HEK293 (cell line): Measurements from ENCODE around the gene PLS1.

Experiments used
- IKZF3 ChIP-seq: fragments of 450-650 bp; IDR thresholded peaks from 2 replicates; pipeline ENCODE4 v1.5.0; 2018; ENCODE audit warnings: missing biosample characterization, mild to moderate bottlenecking, missing genetic modification characterization, moderate library complexity
- KLF16 ChIP-seq: fragments of 450-650 bp; formaldehyde crosslinking; IDR thresholded peaks from 2 replicates; pipeline ENCODE4 v1.5.1; 2017; ENCODE audit warnings: missing biosample characterization, missing genetic modification characterization
- KLF8 ChIP-seq: fragments of 450-650 bp; formaldehyde crosslinking; IDR thresholded peaks from 2 replicates; pipeline ENCODE4 v1.5.1; 2016; ENCODE audit warnings: missing biosample characterization, missing genetic modification characterization
- KLF9 ChIP-seq: fragments of 450-650 bp; formaldehyde crosslinking; IDR thresholded peaks from 2 replicates; pipeline ENCODE4 v1.5.1; 2016; ENCODE audit warnings: missing biosample characterization, missing genetic modification characterization, low read depth
- OVOL3 ChIP-seq: fragments of 450-650 bp; formaldehyde crosslinking; IDR thresholded peaks from 2 replicates; pipeline ENCODE4 v1.5.1; 2016; ENCODE audit warnings: missing biosample characterization, missing genetic modification characterization
- YY1 ChIP-seq: fragments of 450-650 bp; formaldehyde crosslinking; IDR thresholded peaks from 2 replicates; pipeline ENCODE4 v1.5.1; 2018; ENCODE audit warnings: missing biosample characterization, missing genetic modification characterization
- ZBTB17 ChIP-seq: fragments of 450-650 bp; formaldehyde crosslinking; IDR thresholded peaks from 2 replicates; pipeline ENCODE4 v1.5.1; 2016; ENCODE audit warnings: missing biosample characterization, missing genetic modification characterization
- ZNF114 ChIP-seq: fragments of 450-650 bp; formaldehyde crosslinking; IDR thresholded peaks from 2 replicates; pipeline ENCODE4 v1.5.0; 2017; ENCODE audit warnings: missing biosample characterization, missing genetic modification characterization
- ZNF335 ChIP-seq: fragments of 450-650 bp; formaldehyde crosslinking; conservative IDR thresholded peaks from 2 replicates; pipeline ENCODE4 v1.5.1; 2016; ENCODE audit warnings: missing biosample characterization, missing genetic modification characterization
- ZNF341 ChIP-seq: fragments of 450-650 bp; formaldehyde crosslinking; IDR thresholded peaks from 2 replicates; pipeline ENCODE4; 2016; ENCODE audit warnings: low read depth, missing biosample characterization, missing genetic modification characterization
- ZNF37A ChIP-seq: fragments of 450-650 bp; IDR thresholded peaks from 2 replicates; pipeline ENCODE4 v1.5.1; 2018; ENCODE audit warnings: missing biosample characterization, missing genetic modification characterization
- ZNF596 ChIP-seq: fragments of 450-650 bp; IDR thresholded peaks from 2 replicates; pipeline ENCODE4 v1.5.0; 2018; ENCODE audit warnings: missing biosample characterization, mild to moderate bottlenecking, missing genetic modification characterization, moderate library complexity
- ZNF785 ChIP-seq: fragments of 450-650 bp; formaldehyde crosslinking; IDR thresholded peaks from 2 replicates; pipeline ENCODE4 v1.5.1; 2016; ENCODE audit warnings: missing biosample characterization, missing genetic modification characterization
- TF ChIP-seq, protein P1 (sequence below): fragments of 450-650 bp; formaldehyde crosslinking; IDR thresholded peaks from 2 replicates; pipeline ENCODE4 v1.5.1; 2016; ENCODE audit warnings: missing biosample characterization, missing genetic modification characterization
- TF ChIP-seq, protein P2 (sequence below): fragments of 450-650 bp; formaldehyde crosslinking; IDR thresholded peaks from 2 replicates; pipeline ENCODE4 v1.5.1; 2016; ENCODE audit warnings: missing biosample characterization, missing genetic modification characterization
- TF ChIP-seq, protein P3 (sequence below): fragments of 450-650 bp; formaldehyde crosslinking; IDR thresholded peaks from 2 replicates; pipeline ENCODE4 v1.5.1; 2017; ENCODE audit warnings: missing biosample characterization, missing genetic modification characterization
- TF ChIP-seq, protein P4 (sequence below): fragments of 450-650 bp; formaldehyde crosslinking; IDR thresholded peaks from 2 replicates; pipeline ENCODE4 v1.5.1; 2016; ENCODE audit warnings: missing biosample characterization, missing genetic modification characterization
- TF ChIP-seq, protein P5 (sequence below): fragments of 450-650 bp; formaldehyde crosslinking; optimal IDR thresholded peaks from 2 replicates; pipeline ENCODE3; 2016; ENCODE audit warnings: missing biosample characterization, mild to moderate bottlenecking, missing genetic modification characterization
- TF ChIP-seq, protein P6 (sequence below): fragments of 450-650 bp; formaldehyde crosslinking; IDR thresholded peaks from 2 replicates; pipeline ENCODE4 v1.5.1; 2017; ENCODE audit warnings: missing biosample characterization, missing genetic modification characterization
- TF ChIP-seq, protein P7 (sequence below): fragments of 450-650 bp; formaldehyde crosslinking; IDR thresholded peaks from 2 replicates; pipeline ENCODE4 v1.5.0; 2017; ENCODE audit warnings: missing biosample characterization, missing genetic modification characterization, borderline replicate concordance
- TF ChIP-seq, protein P8 (sequence below): fragments of 450-650 bp; formaldehyde crosslinking; IDR thresholded peaks from 2 replicates; pipeline ENCODE4 v1.5.1; 2016; ENCODE audit warnings: missing biosample characterization, missing genetic modification characterization
- TF ChIP-seq, protein P9 (sequence below): fragments of 450-650 bp; formaldehyde crosslinking; IDR thresholded peaks from 2 replicates; pipeline ENCODE4 v1.5.1; 2016; ENCODE audit warnings: missing biosample characterization, missing genetic modification characterization

Gene PLS1

DNA sequence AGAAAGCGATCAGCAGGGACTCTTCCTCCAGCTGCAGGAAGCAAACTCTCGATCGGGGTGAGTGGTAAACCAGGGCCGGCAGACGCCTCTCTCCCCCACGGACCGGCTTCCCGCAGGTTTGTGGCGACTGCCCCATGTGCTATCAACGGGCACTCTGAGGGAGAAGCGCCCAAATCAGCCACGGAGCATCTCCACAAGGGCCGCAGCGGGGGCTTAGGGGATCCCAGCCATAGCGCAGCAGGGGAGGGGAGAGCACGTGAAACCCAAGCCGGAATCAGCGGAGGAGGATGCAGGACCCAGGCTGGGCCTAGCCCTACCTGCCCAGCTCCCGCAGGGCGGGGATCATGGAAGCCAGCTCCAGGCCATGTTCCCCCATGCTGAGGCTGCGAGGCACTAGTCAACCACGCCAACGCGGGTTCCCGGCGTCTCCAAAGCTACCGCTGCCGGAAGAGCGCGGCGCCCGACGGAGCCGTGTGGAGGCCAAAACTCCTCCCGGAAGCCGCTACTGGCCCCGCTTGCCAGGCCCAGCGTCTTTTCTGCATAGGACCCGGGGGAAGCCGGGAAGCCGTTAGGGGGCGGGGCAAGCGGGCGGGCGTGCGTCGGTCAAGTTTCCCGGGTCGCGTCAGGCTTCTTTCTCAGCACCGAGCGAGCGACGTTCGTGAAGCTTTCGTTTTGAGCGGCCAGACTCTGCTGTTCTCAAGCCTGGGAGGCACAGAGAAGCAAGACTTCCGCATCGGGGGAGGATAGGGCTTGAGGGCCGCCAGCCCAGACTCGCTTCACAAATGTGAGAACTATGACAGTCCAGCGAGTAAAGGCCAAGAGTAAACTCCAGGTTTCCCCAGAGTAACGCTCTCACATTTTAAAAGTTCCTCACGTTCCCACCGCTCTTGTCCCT lies 17.6 kb upstream of the PLS1 start, which contains the start of gene ATR (continued):
- TF ChIP-seq, protein P1, sequence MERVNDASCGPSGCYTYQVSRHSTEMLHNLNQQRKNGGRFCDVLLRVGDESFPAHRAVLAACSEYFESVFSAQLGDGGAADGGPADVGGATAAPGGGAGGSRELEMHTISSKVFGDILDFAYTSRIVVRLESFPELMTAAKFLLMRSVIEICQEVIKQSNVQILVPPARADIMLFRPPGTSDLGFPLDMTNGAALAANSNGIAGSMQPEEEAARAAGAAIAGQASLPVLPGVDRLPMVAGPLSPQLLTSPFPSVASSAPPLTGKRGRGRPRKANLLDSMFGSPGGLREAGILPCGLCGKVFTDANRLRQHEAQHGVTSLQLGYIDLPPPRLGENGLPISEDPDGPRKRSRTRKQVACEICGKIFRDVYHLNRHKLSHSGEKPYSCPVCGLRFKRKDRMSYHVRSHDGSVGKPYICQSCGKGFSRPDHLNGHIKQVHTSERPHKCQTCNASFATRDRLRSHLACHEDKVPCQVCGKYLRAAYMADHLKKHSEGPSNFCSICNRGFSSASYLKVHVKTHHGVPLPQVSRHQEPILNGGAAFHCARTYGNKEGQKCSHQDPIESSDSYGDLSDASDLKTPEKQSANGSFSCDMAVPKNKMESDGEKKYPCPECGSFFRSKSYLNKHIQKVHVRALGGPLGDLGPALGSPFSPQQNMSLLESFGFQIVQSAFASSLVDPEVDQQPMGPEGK (tag by site-specific recombination): peak; percentile 71
- TF ChIP-seq, protein P2, sequence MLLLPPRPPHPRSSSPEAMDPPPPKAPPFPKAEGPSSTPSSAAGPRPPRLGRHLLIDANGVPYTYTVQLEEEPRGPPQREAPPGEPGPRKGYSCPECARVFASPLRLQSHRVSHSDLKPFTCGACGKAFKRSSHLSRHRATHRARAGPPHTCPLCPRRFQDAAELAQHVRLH (tag by site-specific recombination): peak; percentile 98
- 0 out of 2 replicates have a peak, but pooled peaks have one; percentile 49 for TF ChIP-seq ZNF37A (tag by site-specific recombination)
- no peak for TF ChIP-seq ZNF114 (tag by site-specific recombination)
- peak; percentile 88 for TF ChIP-seq ZNF341 (tag by site-specific recombination)
- TF ChIP-seq, protein P3, sequence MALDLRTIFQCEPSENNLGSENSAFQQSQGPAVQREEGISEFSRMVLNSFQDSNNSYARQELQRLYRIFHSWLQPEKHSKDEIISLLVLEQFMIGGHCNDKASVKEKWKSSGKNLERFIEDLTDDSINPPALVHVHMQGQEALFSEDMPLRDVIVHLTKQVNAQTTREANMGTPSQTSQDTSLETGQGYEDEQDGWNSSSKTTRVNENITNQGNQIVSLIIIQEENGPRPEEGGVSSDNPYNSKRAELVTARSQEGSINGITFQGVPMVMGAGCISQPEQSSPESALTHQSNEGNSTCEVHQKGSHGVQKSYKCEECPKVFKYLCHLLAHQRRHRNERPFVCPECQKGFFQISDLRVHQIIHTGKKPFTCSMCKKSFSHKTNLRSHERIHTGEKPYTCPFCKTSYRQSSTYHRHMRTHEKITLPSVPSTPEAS (tag by site-specific recombination): peak; percentile 22; the same call in 1 of the 2 replicates
- TF ChIP-seq ZBTB17 (tag by site-specific recombination): peak; percentile 87
- TF ChIP-seq, protein P4, sequence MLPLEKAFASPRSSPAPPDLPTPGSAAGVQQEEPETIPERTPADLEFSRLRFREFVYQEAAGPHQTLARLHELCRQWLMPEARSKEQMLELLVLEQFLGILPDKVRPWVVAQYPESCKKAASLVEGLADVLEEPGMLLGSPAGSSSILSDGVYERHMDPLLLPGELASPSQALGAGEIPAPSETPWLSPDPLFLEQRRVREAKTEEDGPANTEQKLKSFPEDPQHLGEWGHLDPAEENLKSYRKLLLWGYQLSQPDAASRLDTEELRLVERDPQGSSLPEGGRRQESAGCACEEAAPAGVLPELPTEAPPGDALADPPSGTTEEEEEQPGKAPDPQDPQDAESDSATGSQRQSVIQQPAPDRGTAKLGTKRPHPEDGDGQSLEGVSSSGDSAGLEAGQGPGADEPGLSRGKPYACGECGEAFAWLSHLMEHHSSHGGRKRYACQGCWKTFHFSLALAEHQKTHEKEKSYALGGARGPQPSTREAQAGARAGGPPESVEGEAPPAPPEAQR (tag by site-specific recombination): no peak
- TF ChIP-seq, protein P5, sequence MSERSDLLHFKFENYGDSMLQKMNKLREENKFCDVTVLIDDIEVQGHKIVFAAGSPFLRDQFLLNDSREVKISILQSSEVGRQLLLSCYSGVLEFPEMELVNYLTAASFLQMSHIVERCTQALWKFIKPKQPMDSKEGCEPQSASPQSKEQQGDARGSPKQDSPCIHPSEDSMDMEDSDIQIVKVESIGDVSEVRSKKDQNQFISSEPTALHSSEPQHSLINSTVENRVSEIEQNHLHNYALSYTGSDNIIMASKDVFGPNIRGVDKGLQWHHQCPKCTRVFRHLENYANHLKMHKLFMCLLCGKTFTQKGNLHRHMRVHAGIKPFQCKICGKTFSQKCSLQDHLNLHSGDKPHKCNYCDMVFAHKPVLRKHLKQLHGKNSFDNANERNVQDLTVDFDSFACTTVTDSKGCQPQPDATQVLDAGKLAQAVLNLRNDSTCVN: peak; percentile 89
- TF ChIP-seq, protein P6, sequence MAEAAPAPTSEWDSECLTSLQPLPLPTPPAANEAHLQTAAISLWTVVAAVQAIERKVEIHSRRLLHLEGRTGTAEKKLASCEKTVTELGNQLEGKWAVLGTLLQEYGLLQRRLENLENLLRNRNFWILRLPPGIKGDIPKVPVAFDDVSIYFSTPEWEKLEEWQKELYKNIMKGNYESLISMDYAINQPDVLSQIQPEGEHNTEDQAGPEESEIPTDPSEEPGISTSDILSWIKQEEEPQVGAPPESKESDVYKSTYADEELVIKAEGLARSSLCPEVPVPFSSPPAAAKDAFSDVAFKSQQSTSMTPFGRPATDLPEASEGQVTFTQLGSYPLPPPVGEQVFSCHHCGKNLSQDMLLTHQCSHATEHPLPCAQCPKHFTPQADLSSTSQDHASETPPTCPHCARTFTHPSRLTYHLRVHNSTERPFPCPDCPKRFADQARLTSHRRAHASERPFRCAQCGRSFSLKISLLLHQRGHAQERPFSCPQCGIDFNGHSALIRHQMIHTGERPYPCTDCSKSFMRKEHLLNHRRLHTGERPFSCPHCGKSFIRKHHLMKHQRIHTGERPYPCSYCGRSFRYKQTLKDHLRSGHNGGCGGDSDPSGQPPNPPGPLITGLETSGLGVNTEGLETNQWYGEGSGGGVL: no peak
- peak; percentile 83 for TF ChIP-seq YY1 (tag by site-specific recombination)
- 0 out of 2 replicates have a peak, but pooled peaks have one; percentile 6 for TF ChIP-seq ZNF596 (tag by site-specific recombination)
- peak; percentile 97 for TF ChIP-seq OVOL3
- TF ChIP-seq IKZF3 (tag by site-specific recombination): peak; percentile 72
- peak; percentile 93 for TF ChIP-seq KLF16 (tag by site-specific recombination)
- peak; percentile 72 for TF ChIP-seq KLF9 (tag by site-specific recombination)
- TF ChIP-seq ZNF335 (tag by site-specific recombination): peak; percentile 90
- 0 out of 2 replicates have a peak, but pooled peaks have one; percentile 46 for TF ChIP-seq ZNF785 (tag by site-specific recombination)
- TF ChIP-seq, protein P7, sequence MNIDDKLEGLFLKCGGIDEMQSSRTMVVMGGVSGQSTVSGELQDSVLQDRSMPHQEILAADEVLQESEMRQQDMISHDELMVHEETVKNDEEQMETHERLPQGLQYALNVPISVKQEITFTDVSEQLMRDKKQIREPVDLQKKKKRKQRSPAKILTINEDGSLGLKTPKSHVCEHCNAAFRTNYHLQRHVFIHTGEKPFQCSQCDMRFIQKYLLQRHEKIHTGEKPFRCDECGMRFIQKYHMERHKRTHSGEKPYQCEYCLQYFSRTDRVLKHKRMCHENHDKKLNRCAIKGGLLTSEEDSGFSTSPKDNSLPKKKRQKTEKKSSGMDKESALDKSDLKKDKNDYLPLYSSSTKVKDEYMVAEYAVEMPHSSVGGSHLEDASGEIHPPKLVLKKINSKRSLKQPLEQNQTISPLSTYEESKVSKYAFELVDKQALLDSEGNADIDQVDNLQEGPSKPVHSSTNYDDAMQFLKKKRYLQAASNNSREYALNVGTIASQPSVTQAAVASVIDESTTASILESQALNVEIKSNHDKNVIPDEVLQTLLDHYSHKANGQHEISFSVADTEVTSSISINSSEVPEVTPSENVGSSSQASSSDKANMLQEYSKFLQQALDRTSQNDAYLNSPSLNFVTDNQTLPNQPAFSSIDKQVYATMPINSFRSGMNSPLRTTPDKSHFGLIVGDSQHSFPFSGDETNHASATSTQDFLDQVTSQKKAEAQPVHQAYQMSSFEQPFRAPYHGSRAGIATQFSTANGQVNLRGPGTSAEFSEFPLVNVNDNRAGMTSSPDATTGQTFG (tag by site-specific recombination): no peak
- peak; percentile 85 for TF ChIP-seq KLF8 (tag by site-specific recombination)
- TF ChIP-seq, protein P8, sequence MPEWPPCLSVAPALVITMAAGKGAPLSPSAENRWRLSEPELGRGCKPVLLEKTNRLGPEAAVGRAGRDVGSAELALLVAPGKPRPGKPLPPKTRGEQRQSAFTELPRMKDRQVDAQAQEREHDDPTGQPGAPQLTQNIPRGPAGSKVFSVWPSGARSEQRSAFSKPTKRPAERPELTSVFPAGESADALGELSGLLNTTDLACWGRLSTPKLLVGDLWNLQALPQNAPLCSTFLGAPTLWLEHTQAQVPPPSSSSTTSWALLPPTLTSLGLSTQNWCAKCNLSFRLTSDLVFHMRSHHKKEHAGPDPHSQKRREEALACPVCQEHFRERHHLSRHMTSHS (tag by site-specific recombination): no peak
- TF ChIP-seq, protein P9, sequence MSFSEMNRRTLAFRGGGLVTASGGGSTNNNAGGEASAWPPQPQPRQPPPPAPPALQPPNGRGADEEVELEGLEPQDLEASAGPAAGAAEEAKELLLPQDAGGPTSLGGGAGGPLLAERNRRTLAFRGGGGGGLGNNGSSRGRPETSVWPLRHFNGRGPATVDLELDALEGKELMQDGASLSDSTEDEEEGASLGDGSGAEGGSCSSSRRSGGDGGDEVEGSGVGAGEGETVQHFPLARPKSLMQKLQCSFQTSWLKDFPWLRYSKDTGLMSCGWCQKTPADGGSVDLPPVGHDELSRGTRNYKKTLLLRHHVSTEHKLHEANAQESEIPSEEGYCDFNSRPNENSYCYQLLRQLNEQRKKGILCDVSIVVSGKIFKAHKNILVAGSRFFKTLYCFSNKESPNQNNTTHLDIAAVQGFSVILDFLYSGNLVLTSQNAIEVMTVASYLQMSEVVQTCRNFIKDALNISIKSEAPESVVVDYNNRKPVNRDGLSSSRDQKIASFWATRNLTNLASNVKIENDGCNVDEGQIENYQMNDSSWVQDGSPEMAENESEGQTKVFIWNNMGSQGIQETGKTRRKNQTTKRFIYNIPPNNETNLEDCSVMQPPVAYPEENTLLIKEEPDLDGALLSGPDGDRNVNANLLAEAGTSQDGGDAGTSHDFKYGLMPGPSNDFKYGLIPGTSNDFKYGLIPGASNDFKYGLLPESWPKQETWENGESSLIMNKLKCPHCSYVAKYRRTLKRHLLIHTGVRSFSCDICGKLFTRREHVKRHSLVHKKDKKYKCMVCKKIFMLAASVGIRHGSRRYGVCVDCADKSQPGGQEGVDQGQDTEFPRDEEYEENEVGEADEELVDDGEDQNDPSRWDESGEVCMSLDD (tag by site-specific recombination): peak; percentile 48; the same call in 1 of the 2 replicates
